ENCODE results near the gene CLBA1. TPM values are rescaled to one million over a fixed set of nuclear protein-coding genes. Genes with fewer than 3 reads are reported as not detected.

CLBA1 gene
- total RNA-seq, 5 donors from 2014 or later (not counting 1 experiment from before 2014, with no cell fraction given): 1.2 to 3.4 (median 2.7) TPM

DNA sequence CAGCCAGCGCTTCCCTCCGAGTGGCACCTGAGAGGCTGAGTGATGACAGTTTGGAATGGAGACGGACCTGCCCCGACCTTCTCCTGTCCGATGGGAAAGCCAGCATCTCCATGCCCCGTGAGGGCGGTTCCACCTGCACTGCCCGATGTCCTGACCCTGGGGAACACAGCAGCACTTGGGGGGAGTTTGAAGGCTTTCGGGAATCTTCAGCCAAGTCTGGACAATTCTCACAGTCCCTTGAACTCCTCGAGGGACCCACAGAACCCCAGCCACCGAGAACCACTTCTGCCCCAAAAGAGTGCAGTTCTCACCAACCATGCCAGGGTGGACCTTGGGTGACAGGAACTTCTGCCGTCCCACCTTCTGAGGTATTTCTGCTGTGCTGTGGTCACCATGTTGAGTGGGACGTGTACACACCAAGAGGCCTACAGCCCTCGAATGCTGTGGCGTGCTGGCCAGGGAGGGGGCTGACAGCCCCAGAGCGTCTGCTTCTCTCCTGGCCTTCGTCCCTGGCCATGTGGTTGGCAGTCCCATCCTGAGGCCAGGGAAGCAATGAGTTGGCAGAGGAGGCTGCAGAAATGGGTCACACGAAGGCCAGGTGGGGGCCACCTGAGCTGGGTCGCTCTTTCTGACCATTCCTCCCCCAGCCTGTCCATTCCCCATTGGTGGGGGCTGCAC, 1.0 kb downstream of the CLBA1 start:
- DNase-seq: no peak
- WGBS (ENCODE audit: insufficient coverage): 86% methylated on average over 8 of the region's 19 CpGs
- no peak overlapping the region for H3K4me3 ChIP-seq (ENCODE audit: control insufficient read depth in 1 of 2, extremely low read depth in 1 of 2, low read length in 1 of 2)
- H3K4me1 ChIP-seq (ENCODE audit: control insufficient read depth in 1 of 2, extremely low read depth in 1 of 2, insufficient read depth in 2 of 2, low read length in 2 of 2): peaks cover 0 to 13% of the 10 kb centered on the region in 2 experiments
- peaks cover 3% of the 10 kb centered on the region in 2 donors for H3K27me3 Mint-ChIP-seq
- ChIA-PET CTCF (no interaction called here), POLR2A (interaction anchor here in 1 of 2 donors (0.9 kb wide), 1 partner anchor 12 kb away, joined by 3 read pairs; no protein-coding TSS in a partner anchor)
- no peak for ATAC-seq (replicated peaks in 1 of 4)
- no peaks in the 10 kb centered on the region for H3K9me3 ChIP-seq
- H3K27ac ChIP-seq (ENCODE audit: low read length): no peak overlapping the region
- H3K9me3 Mint-ChIP-seq: no peaks in the 10 kb centered on the region
- peaks cover 0 to 29% of the 10 kb centered on the region in 2 experiments for H3K27me3 ChIP-seq (replicated peaks in 1 of 2; ENCODE audit: control insufficient read depth in 2 of 2, extremely low read depth in 1 of 2, insufficient read depth in 2 of 2, low read length in 1 of 2)
- no peak overlapping the region for H3K27ac Mint-ChIP-seq
- no peaks in the 10 kb centered on the region for H3K36me3 Mint-ChIP-seq
- H3K4me1 Mint-ChIP-seq: peaks cover 4 to 10% (median 6%) of the 10 kb centered on the region in 3 donors
- H3K36me3 ChIP-seq (ENCODE audit: control insufficient read depth in 2 of 2, extremely low read depth in 1 of 2, insufficient read depth in 1 of 2, low read length in 1 of 2): no peaks in the 10 kb centered on the region
- peak overlapping the region; percentile 43 to 75 (median 50) for H3K4me3 Mint-ChIP-seq

DNA sequence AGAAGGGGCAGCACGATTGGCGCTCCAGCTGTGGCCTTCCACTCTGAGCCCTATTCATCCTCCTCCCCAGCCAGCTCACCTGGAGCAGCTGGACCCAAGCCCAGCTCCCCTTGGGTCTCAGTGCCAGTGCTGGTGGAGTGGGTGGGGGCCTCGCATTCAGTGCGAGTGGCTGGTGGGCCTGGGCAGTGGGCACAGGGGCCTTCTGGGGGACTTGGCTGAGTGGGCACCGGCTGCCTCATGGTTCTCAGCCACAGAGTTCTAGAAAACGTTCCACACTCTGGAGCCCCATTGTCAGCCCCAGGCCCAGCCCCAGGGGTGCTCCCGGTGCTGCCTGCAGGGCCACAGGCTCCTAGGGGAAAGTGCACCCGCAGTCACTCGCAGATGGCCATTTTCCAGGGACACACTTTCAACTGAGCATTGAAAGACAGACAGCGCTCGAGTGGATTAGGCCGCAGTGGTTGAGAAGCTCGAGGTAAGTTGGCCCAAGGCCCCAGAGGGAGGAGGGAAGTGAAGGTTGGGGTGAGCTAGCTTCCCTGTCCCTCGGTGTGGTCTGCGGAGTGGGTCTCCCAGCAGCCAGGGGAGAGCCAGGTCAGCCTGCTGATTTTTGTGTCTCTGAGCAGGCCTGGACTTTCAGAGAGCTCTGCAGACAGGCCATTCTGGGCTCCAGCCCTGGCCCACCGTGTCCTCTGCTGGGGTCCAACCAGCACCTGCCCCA, 3.8 kb downstream of the CLBA1 start:
- Mint-ChIP-seq H3K4me3 (no peak overlapping the region), H3K27me3 (peaks cover 3% of the 10 kb centered on the region in 2 donors), H3K9me3 (no peaks in the 10 kb centered on the region), H3K27ac (no peak overlapping the region), H3K4me1 (peaks cover 4 to 8% (median 4%) of the 10 kb centered on the region in 3 donors), H3K36me3 (peaks cover 9% of the 10 kb centered on the region)
- WGBS (ENCODE audit: insufficient coverage): 87% methylated on average over 14 of the region's 16 CpGs
- Histone ChIP-seq H3K9me3 (no peaks in the 10 kb centered on the region), H3K36me3 (ENCODE audit: control insufficient read depth in 2 of 2, extremely low read depth in 1 of 2, insufficient read depth in 1 of 2, low read length in 1 of 2) (no peaks in the 10 kb centered on the region), H3K27me3 (replicated peaks in 1 of 2; ENCODE audit: control insufficient read depth in 2 of 2, extremely low read depth in 1 of 2, insufficient read depth in 2 of 2, low read length in 1 of 2) (peaks cover 0 to 29% of the 10 kb centered on the region in 2 experiments), H3K27ac (ENCODE audit: low read length) (no peak overlapping the region), H3K4me3 (ENCODE audit: control insufficient read depth in 1 of 2, extremely low read depth in 1 of 2, low read length in 1 of 2) (no peak overlapping the region), H3K4me1 (ENCODE audit: control insufficient read depth in 1 of 2, extremely low read depth in 1 of 2, insufficient read depth in 2 of 2, low read length in 2 of 2) (peaks cover 0 to 13% of the 10 kb centered on the region in 2 experiments)
- ChIA-PET CTCF (interaction anchor here in 1 of 2 donors (1.1 kb wide), 1 partner anchor 57 kb away, joined by 3 read pairs; no protein-coding TSS in a partner anchor), POLR2A (no interaction called here)
- ATAC-seq (replicated peaks in 1 of 4) (no peak), DNase-seq (no peak)

GRCh38 chr14:104989951-104990303, 4.3 kb downstream of the CLBA1 start:
- peaks cover 3% of the 10 kb centered on the region in 2 donors for H3K27me3 Mint-ChIP-seq
- no peaks in the 10 kb centered on the region for H3K9me3 Mint-ChIP-seq
- Histone ChIP-seq H3K36me3 (ENCODE audit: control insufficient read depth in 2 of 2, extremely low read depth in 1 of 2, insufficient read depth in 1 of 2, low read length in 1 of 2) (no peaks in the 10 kb centered on the region), H3K27ac (ENCODE audit: low read length) (no peak overlapping the region), H3K9me3 (no peaks in the 10 kb centered on the region), H3K4me1 (ENCODE audit: control insufficient read depth in 1 of 2, extremely low read depth in 1 of 2, insufficient read depth in 2 of 2, low read length in 2 of 2) (peaks cover 0 to 11% of the 10 kb centered on the region in 2 experiments), H3K4me3 (ENCODE audit: control insufficient read depth in 1 of 2, extremely low read depth in 1 of 2, low read length in 1 of 2) (no peak overlapping the region), H3K27me3 (replicated peaks in 1 of 2; ENCODE audit: control insufficient read depth in 2 of 2, extremely low read depth in 1 of 2, insufficient read depth in 2 of 2, low read length in 1 of 2) (peaks cover 0 to 29% of the 10 kb centered on the region in 2 experiments)
- H3K4me1 Mint-ChIP-seq: peaks cover 2 to 7% (median 4%) of the 10 kb centered on the region in 3 donors
- no peak for ATAC-seq (replicated peaks in 1 of 4)
- ChIA-PET POLR2A (no interaction called here), CTCF (interaction anchor here in 1 of 2 donors (1.1 kb wide), 1 partner anchor 57 kb away, joined by 3 read pairs; no protein-coding TSS in a partner anchor)
- WGBS (ENCODE audit: insufficient coverage): 83% methylated on average over 2 of the region's 7 CpGs
- DNase-seq: no peak
- peaks cover 9% of the 10 kb centered on the region for H3K36me3 Mint-ChIP-seq
- H3K27ac Mint-ChIP-seq: no peak overlapping the region
- H3K4me3 Mint-ChIP-seq: no peak overlapping the region

- H3K4me1 Mint-ChIP-seq: peaks cover 0 to 3% (median 2%) of the 10 kb centered on the region in 3 donors
- peaks cover 3% of the 10 kb centered on the region in 2 donors for H3K27me3 Mint-ChIP-seq
- Histone ChIP-seq H3K9me3 (no peaks in the 10 kb centered on the region), H3K27me3 (replicated peaks in 1 of 2; ENCODE audit: control insufficient read depth in 2 of 2, extremely low read depth in 1 of 2, insufficient read depth in 2 of 2, low read length in 1 of 2) (peaks cover 0 to 20% of the 10 kb centered on the region in 2 experiments), H3K27ac (ENCODE audit: low read length) (no peak overlapping the region), H3K4me1 (ENCODE audit: control insufficient read depth in 1 of 2, extremely low read depth in 1 of 2, insufficient read depth in 2 of 2, low read length in 2 of 2) (no peaks in the 10 kb centered on the region), H3K36me3 (ENCODE audit: control insufficient read depth in 2 of 2, extremely low read depth in 1 of 2, insufficient read depth in 1 of 2, low read length in 1 of 2) (no peaks in the 10 kb centered on the region), H3K4me3 (ENCODE audit: control insufficient read depth in 1 of 2, extremely low read depth in 1 of 2, low read length in 1 of 2) (no peak overlapping the region)
- WGBS (ENCODE audit: insufficient coverage): over 99% methylated on average over 31 of the region's 34 CpGs
- no peak for ATAC-seq (replicated peaks in 1 of 4)
- H3K9me3 Mint-ChIP-seq: no peaks in the 10 kb centered on the region
- H3K36me3 Mint-ChIP-seq: peaks cover 9% of the 10 kb centered on the region
- POLR2A ChIA-PET: no interaction called here
- CTCF ChIA-PET: no interaction called here
- H3K4me3 Mint-ChIP-seq: no peak overlapping the region
- no peak for DNase-seq
- H3K27ac Mint-ChIP-seq: no peak overlapping the region
Measured at GRCh38 chr14:104991896-104992230, 6.3 kb downstream of the CLBA1 start.

GRCh38 chr14:104992501-104992900, 6.9 kb downstream of the CLBA1 start:
- Histone ChIP-seq H3K27ac (ENCODE audit: low read length) (no peak overlapping the region), H3K4me3 (ENCODE audit: control insufficient read depth in 1 of 2, extremely low read depth in 1 of 2, low read length in 1 of 2) (no peak overlapping the region), H3K27me3 (replicated peaks in 1 of 2; ENCODE audit: control insufficient read depth in 2 of 2, extremely low read depth in 1 of 2, insufficient read depth in 2 of 2, low read length in 1 of 2) (peaks cover 0 to 16% of the 10 kb centered on the region in 2 experiments), H3K9me3 (no peaks in the 10 kb centered on the region), H3K4me1 (ENCODE audit: control insufficient read depth in 1 of 2, extremely low read depth in 1 of 2, insufficient read depth in 2 of 2, low read length in 2 of 2) (no peaks in the 10 kb centered on the region), H3K36me3 (ENCODE audit: control insufficient read depth in 2 of 2, extremely low read depth in 1 of 2, insufficient read depth in 1 of 2, low read length in 1 of 2) (no peaks in the 10 kb centered on the region)
- ATAC-seq (replicated peaks in 1 of 4) (no peak), DNase-seq (no peak)
- Mint-ChIP-seq H3K4me1 (no peaks in the 10 kb centered on the region), H3K9me3 (no peaks in the 10 kb centered on the region), H3K27me3 (no peaks in the 10 kb centered on the region), H3K27ac (no peak overlapping the region), H3K4me3 (no peak overlapping the region), H3K36me3 (peaks cover 9% of the 10 kb centered on the region)
- CTCF ChIA-PET: no interaction called here
- POLR2A ChIA-PET: no interaction called here
- WGBS (ENCODE audit: insufficient coverage): 97% methylated on average over 11 of the region's 11 CpGs

DNA sequence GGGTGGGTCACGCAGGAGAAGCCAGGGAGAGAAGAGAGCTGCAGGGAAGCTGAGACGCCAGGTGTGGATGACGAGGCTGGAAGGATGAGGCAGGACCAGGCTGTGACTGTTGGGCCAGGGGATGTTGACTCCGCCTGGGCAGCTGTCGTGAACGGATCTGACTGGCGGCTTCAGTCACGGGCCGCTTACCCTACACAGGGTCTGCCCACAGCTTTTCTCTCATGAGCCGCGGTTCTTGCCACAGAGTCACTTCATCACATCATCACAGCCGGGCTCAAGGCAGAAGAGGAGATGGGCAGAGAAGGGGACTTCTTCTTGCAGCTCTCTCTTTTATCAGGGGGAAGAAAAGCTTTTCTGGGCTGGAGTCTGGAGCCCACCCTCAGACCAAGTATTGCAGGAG, 7.7 kb downstream of the CLBA1 start:
- POLR2A ChIA-PET: no interaction called here
- H3K9me3 Mint-ChIP-seq: no peaks in the 10 kb centered on the region

More for the DNA sequence above, 7.7 kb downstream of the CLBA1 start:
- Histone ChIP-seq H3K27me3 (replicated peaks in 1 of 2; ENCODE audit: control insufficient read depth in 2 of 2, extremely low read depth in 1 of 2, insufficient read depth in 2 of 2, low read length in 1 of 2) (peaks cover 0 to 9% of the 10 kb centered on the region in 2 experiments), H3K4me3 (ENCODE audit: control insufficient read depth in 1 of 2, extremely low read depth in 1 of 2, low read length in 1 of 2) (no peak overlapping the region), H3K4me1 (ENCODE audit: control insufficient read depth in 1 of 2, extremely low read depth in 1 of 2, insufficient read depth in 2 of 2, low read length in 2 of 2) (no peaks in the 10 kb centered on the region), H3K9me3 (no peaks in the 10 kb centered on the region), H3K36me3 (ENCODE audit: control insufficient read depth in 2 of 2, extremely low read depth in 1 of 2, insufficient read depth in 1 of 2, low read length in 1 of 2) (no peaks in the 10 kb centered on the region), H3K27ac (ENCODE audit: low read length) (no peak overlapping the region)
- no peak overlapping the region for H3K27ac Mint-ChIP-seq
- H3K36me3 Mint-ChIP-seq: peaks cover 9% of the 10 kb centered on the region
- H3K4me1 Mint-ChIP-seq: no peaks in the 10 kb centered on the region
- no peak overlapping the region for H3K4me3 Mint-ChIP-seq
- WGBS (ENCODE audit: insufficient coverage): 92% methylated on average over 2 of the region's 12 CpGs
- DNase-seq: no peak
- CTCF ChIA-PET: no interaction called here
- ATAC-seq (replicated peaks in 1 of 4): no peak
- no peaks in the 10 kb centered on the region for H3K27me3 Mint-ChIP-seq
